ENCODE measurements around the gene USP44. TPM values are rescaled to one million over a fixed set of nuclear protein-coding genes. Genes with fewer than 3 reads are reported as not detected.
A peak's percentile ranks its signal among the peaks of the same experiment; 100 is the strongest.

USP44 gene
- polyA plus RNA-seq, 1 experiment = 1.2 TPM

DNA sequence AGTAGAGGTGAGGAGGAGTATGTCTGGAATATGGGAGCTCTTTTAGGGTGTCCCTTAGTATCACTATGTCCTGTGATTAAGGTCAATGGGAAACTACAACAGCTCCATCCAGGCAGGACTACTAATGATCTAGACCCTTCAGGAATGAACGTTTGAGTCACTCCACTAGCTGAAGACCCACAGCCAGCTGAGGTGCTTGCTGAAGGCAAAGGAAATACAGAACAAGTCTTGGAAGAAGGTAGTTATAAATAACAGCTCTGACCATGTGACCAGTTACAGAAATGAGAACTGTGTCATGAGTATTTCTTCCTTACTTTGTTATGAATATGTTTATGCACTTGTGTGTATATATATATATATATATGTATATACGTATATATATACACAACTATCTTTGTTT, 40.5 kb upstream of the USP44 start:
- POLR2A ChIA-PET = interaction anchor here (0.6 kb wide), 1 partner anchor 262 kb away, joined by 4 read pairs; no protein-coding TSS in a partner anchor
- TF ChIP-seq, protein P1, sequence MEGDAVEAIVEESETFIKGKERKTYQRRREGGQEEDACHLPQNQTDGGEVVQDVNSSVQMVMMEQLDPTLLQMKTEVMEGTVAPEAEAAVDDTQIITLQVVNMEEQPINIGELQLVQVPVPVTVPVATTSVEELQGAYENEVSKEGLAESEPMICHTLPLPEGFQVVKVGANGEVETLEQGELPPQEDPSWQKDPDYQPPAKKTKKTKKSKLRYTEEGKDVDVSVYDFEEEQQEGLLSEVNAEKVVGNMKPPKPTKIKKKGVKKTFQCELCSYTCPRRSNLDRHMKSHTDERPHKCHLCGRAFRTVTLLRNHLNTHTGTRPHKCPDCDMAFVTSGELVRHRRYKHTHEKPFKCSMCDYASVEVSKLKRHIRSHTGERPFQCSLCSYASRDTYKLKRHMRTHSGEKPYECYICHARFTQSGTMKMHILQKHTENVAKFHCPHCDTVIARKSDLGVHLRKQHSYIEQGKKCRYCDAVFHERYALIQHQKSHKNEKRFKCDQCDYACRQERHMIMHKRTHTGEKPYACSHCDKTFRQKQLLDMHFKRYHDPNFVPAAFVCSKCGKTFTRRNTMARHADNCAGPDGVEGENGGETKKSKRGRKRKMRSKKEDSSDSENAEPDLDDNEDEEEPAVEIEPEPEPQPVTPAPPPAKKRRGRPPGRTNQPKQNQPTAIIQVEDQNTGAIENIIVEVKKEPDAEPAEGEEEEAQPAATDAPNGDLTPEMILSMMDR (IDR thresholded peaks at IDR 0.05; ENCODE audit: insufficient read depth, low read depth, low read length) = no peak

DNA sequence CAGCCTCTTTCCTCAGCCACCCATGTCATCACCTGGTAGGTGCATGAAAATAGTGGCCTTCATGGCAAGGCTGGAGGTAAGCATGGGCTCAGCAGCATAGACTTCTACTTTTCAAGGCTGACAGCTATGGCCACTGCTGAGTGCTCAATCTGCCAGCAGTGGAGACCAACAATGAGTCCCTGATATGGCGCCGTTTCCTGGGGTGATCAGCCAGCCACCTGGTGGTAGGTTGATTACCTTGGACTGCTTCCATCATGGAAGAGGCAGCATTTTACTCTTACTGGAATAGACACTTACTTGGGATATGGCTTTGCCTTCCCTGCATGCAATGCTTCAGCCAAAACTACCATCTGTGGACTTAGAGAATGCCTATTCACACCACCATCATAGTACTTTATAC, 39.5 kb upstream of the USP44 start:
- Histone ChIP-seq H3K27me3 (ENCODE audit: control insufficient read depth, insufficient read depth, low read length) (no peaks in the 10 kb centered on the region; the same call in 1 of the 2 replicates), H3K4me3 (ENCODE audit: low read depth, low read length) (no peak overlapping the region), H3K36me3 (ENCODE audit: control insufficient read depth, insufficient read depth, low read length) (no peaks in the 10 kb centered on the region)
- ChIA-PET CTCF (no interaction called here), POLR2A (no interaction called here)
- TF ChIP-seq, protein P1 (IDR thresholded peaks at IDR 0.05; ENCODE audit: insufficient read depth, low read depth, low read length) = no peak
- no peak for DNase-seq (ENCODE audit: low read depth)

More for the DNA sequence above, 40.5 kb upstream of the USP44 start:
- H3K4me3 ChIP-seq (ENCODE audit: low read depth, low read length) = no peak overlapping the region
- DNase-seq (ENCODE audit: low read depth) = no peak
- H3K27me3 ChIP-seq (ENCODE audit: control insufficient read depth, insufficient read depth, low read length) = no peaks in the 10 kb centered on the region; the same call in 1 of the 2 replicates
- CTCF ChIA-PET = interaction anchor here (1.0 to 1.1 kb wide), 2 partner anchors 9 to 405 kb away, joined by 3 read pairs; no protein-coding TSS in a partner anchor
- no peaks in the 10 kb centered on the region for H3K36me3 ChIP-seq (ENCODE audit: control insufficient read depth, insufficient read depth, low read length)

DNA sequence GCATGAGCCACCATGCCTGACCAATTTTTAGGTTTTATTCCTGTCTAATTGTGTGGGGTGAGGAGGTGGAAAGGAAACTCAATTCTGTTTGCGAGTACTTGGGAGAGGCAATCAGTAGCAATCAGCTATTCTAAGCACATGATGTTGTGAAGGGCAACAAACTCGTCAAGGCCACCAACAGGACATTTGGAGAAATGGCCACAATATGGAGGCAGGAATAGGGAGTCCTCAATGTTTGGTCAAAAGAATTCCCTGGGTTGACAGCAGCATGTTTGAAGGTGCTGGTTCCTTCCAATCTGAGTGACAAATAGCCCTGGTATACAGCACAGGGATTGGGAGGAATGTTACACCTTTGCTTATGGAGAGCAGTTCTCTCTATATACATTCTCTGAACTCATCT, 32.7 kb upstream of the USP44 start:
- CTCF ChIA-PET = interaction anchor here (0.7 to 11.6 kb wide), 9 partner anchors 9 to 667 kb away, joined by 3 to 123 read pairs (median 5); no protein-coding TSS in a partner anchor
- H3K36me3 ChIP-seq (ENCODE audit: control insufficient read depth, insufficient read depth, low read length) = no peaks in the 10 kb centered on the region
- H3K4me3 ChIP-seq (ENCODE audit: low read depth, low read length) = no peak overlapping the region
- TF ChIP-seq, protein P1 (IDR thresholded peaks at IDR 0.05; ENCODE audit: insufficient read depth, low read depth, low read length) = no peak
- no peak for DNase-seq (ENCODE audit: low read depth)
- POLR2A ChIA-PET = interaction anchor here (1.1 kb wide), 1 partner anchor 80 kb away, joined by 3 read pairs; no protein-coding TSS in a partner anchor
- no peaks in the 10 kb centered on the region for H3K27me3 ChIP-seq (ENCODE audit: control insufficient read depth, insufficient read depth, low read length)

DNA sequence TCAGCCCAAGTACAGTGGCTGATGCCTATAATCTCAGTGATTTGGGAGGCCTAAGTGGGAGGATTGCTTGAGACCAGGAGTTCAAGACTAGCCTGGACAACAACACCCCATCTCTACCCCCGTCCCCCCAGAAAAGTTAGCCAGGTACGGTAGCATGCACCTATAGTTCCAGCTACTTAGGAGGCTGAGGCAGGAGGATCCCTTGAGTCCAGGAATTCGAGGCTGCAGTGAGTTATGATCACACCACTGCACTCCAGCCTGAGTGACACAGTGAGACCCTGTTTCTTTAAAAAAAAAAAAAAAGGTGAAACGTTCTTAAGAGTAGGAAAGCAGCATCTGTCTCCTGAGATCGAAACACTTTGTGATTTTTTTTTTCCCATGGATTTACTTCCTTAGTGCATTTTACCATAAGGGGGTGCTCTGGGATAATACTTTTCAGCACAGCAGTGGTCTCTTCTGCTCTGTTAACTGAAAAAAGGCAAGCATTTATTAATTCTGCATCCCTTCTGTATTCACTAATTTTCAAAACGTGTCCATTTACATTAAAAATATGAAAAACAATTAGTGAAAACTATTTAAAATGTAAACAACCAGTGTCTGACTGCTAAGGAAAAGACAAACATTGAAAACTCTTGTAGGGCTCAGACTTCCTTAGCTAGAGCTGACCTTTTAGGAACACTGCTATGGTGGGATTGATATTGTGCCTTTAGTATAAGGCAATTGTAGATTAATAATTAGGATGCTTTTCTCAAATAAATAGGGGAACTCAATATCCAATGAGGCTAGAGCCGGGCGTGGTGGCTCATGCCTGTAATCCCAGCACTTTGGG, 31.2 kb upstream of the USP44 start:
- DNase-seq (ENCODE audit: low read depth) = no peak
- Histone ChIP-seq H3K27me3 (ENCODE audit: control insufficient read depth, insufficient read depth, low read length) (no peaks in the 10 kb centered on the region), H3K4me3 (ENCODE audit: low read depth, low read length) (no peak overlapping the region), H3K36me3 (ENCODE audit: control insufficient read depth, insufficient read depth, low read length) (no peaks in the 10 kb centered on the region)
- CTCF ChIA-PET = interaction anchor here (0.6 to 11.6 kb wide), 16 partner anchors 9 to 416 kb away, joined by 3 to 123 read pairs (median 4); no protein-coding TSS in a partner anchor
- POLR2A ChIA-PET = no interaction called here
- TF ChIP-seq, protein P1 (IDR thresholded peaks at IDR 0.05; ENCODE audit: insufficient read depth, low read depth, low read length) = peak; percentile 54

DNA sequence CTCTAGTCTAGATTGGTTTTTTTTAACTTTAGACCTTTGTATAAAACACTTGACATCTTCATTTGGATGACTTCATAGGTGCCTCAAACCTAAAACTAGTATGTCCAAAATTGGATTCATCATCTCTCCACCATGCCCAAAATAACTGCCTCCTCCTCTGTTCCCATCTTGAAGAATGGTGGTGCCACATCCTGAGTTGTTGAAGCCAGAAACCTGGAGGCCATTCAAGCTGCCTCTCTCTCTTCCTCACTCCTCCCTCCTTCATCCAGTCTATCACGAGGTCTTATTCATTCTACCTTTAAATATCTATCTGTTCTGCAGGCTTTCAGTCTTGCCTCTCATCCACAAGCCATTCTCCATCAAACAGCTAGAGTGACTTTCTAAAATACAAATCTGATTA, 26.5 kb upstream of the USP44 start:
- ChIA-PET POLR2A (interaction anchor here (0.5 kb wide), 1 partner anchor 44 kb away, joined by 7 read pairs; no protein-coding TSS in a partner anchor), CTCF (interaction anchor here (0.7 to 11.6 kb wide), 5 partner anchors 10 to 271 kb away, joined by 3 to 123 read pairs (median 4); no protein-coding TSS in a partner anchor)
- TF ChIP-seq, protein P1 (IDR thresholded peaks at IDR 0.05; ENCODE audit: insufficient read depth, low read depth, low read length) = no peak
- Histone ChIP-seq H3K27me3 (ENCODE audit: control insufficient read depth, insufficient read depth, low read length) (no peaks in the 10 kb centered on the region), H3K36me3 (ENCODE audit: control insufficient read depth, insufficient read depth, low read length) (no peaks in the 10 kb centered on the region), H3K4me3 (ENCODE audit: low read depth, low read length) (no peak overlapping the region)
- no peak for DNase-seq (ENCODE audit: low read depth)

Data from BJ (cell line).